A549 (cell line): ENCODE measurements around the gene PRKAG2. TPM values are rescaled to one million over a fixed set of nuclear protein-coding genes. Genes with fewer than 3 reads are reported as not detected.

ENCODE experiments used
- ATAC-seq, 2 experiments: fragments of 200-7000 bp in 1 of 2; fragments of >200 bp in 1 of 2; cut with Nextera tagmentation in 1 of 2; cut with Tn5 transposase in 1 of 2; 3 replicates each; pipeline versions ENCODE4 v1.8.0 to v1.9.1; 2018 to 2020; ENCODE audit warnings: mild to moderate bottlenecking in 1 of 2, moderate library complexity in 1 of 2
- CTCF ChIA-PET: fragments of 300-600 bp; sonication (Branson Sonifier 250); formaldehyde crosslinking; extraction: SDS; loops from one replicate; lab custom pipeline; 2021; ENCODE audit warnings: antibody characterized with exemption, inconsistent platforms; lab: Yijun Ruan, JAX
- POLR2A ChIA-PET: fragments of 350-600 bp; formaldehyde crosslinking; extraction: SDS; loops from one replicate; lab custom pipeline; 2021; ENCODE audit warnings: antibody characterized with exemption, inconsistent platforms; lab: Yijun Ruan, JAX
- DNase-seq, 2 experiments: peaks; one replicate each; pipeline versions ENCODE4 v3.0.0 to v3.0.0-alpha.2; 2011 to 2016; ENCODE audit warnings: low read depth in 1 of 2, low spot score in 1 of 2
- FAIRE-seq: peaks from 2 replicates; lab custom pipeline; 2011; peaks lifted over from hg19 to GRCh38; lab: Jason Lieb, UNC
- H3K27ac ChIP-seq, 2 experiments: fragments of >200 bp; sonication (Bioruptor Twin); formaldehyde crosslinking; 3 replicates each; pipeline ENCODE4 v1.5.1; 2016 to 2017
- H3K4me1 ChIP-seq: fragments of >200 bp; sonication (Bioruptor Twin); formaldehyde crosslinking; 3 replicates; pipeline ENCODE4 v1.6.1; 2016
- H3K4me2 ChIP-seq: fragments of >200 bp; sonication (Bioruptor Twin); formaldehyde crosslinking; 3 replicates; pipeline ENCODE4 v1.6.1; 2016
- H3K4me3 ChIP-seq: fragments of >200 bp; sonication (Bioruptor Twin); formaldehyde crosslinking; 3 replicates; pipeline ENCODE4 v1.5.1; 2016
- H3K9me3 ChIP-seq: fragments of >200 bp; sonication (Bioruptor Twin); formaldehyde crosslinking; 3 replicates; pipeline ENCODE4 v1.6.1; 2016
- CHD2 ChIP-seq: fragments of 150-350 bp; IDR thresholded peaks from 2 replicates; pipeline ENCODE4 v1.6.1; 2014; ENCODE audit warnings: low read length; ENCODE audit not compliant: partially characterized antibody
- E2F6 ChIP-seq: IDR thresholded peaks from 2 replicates; pipeline ENCODE4 v1.6.1; 2012; ENCODE audit warnings: low read depth, borderline replicate concordance
- ELK1 ChIP-seq: fragments of 150-350 bp; IDR thresholded peaks from 2 replicates; pipeline ENCODE4 v1.6.1; 2014; ENCODE audit warnings: low read depth, mild to moderate bottlenecking, low read length
- FOSB ChIP-seq: fragments of 250-450 bp; sonication (Bioruptor Pico); IDR thresholded peaks from 2 replicates; pipeline ENCODE4 v1.5.0; 2020; ENCODE audit warnings: mild to moderate bottlenecking, moderate library complexity
- HDAC2 ChIP-seq: fragments of 200-600 bp; sonication (generic); IDR thresholded peaks from 2 replicates; pipeline ENCODE4 v1.6.1; 2016
- HEYL ChIP-seq: fragments of 250-450 bp; sonication (Bioruptor Pico); IDR thresholded peaks from 2 replicates; pipeline ENCODE4 v1.8.0; 2021; ENCODE audit warnings: mild to moderate bottlenecking, moderate library complexity
- HOXB5 ChIP-seq: fragments of 250-450 bp; sonication (Bioruptor Pico); IDR thresholded peaks from 2 replicates; pipeline ENCODE4 v1.5.0; 2020; ENCODE audit warnings: mild to moderate bottlenecking, moderate library complexity
- MAX ChIP-seq: IDR thresholded peaks from 2 replicates; pipeline ENCODE4 v1.6.1; 2012
- NPAS2 ChIP-seq: fragments of 250-450 bp; sonication (Bioruptor Pico); IDR thresholded peaks from 2 replicates; pipeline ENCODE4 v1.8.0; 2022; ENCODE audit warnings: mild to moderate bottlenecking, moderate library complexity, borderline replicate concordance
- NR3C1 ChIP-seq: fragments of >200 bp; sonication (Bioruptor Twin); formaldehyde crosslinking; IDR thresholded peaks from 3 replicates; pipeline ENCODE4 v1.6.1; 2017
- POLR2AphosphoS2 ChIP-seq: conservative IDR thresholded peaks from 2 replicates; pipeline ENCODE4 v1.6.1; 2012; ENCODE audit warnings: low read length, improper control_type of control experiment, inconsistent platforms
- REST ChIP-seq: fragments of 200-600 bp; sonication (generic); IDR thresholded peaks from 2 replicates; pipeline ENCODE4 v1.6.1; 2016; ENCODE audit warnings: antibody characterized with exemption, mild to moderate bottlenecking, moderate library complexity
- RFX5 ChIP-seq: fragments of 450-650 bp; IDR thresholded peaks from 2 replicates; pipeline ENCODE4 v1.7.1; 2014; ENCODE audit warnings: antibody characterized with exemption, mild to moderate bottlenecking, moderate library complexity
- RNF2 ChIP-seq: fragments of 200-600 bp; sonication (generic); IDR thresholded peaks from 2 replicates; pipeline ENCODE4 v1.6.1; 2016; ENCODE audit warnings: low read depth, mild to moderate bottlenecking, antibody characterized with exemption, moderate library complexity, borderline replicate concordance
- SREBF2 ChIP-seq: fragments of 450-650 bp; IDR thresholded peaks from 2 replicates; pipeline ENCODE4 v1.6.1; 2014; ENCODE audit warnings: mild to moderate bottlenecking, moderate library complexity
- WGBS: methylation state at CpG from one replicate; pipeline ENCODE4 v1.1.6; 2017; ENCODE audit errors: missing lambda C conversion rate; 5-methylcytosine and 5-hydroxymethylcytosine counted together
- polyA plus RNA-seq, 4 experiments: library from polyadenylated mRNA; depleted of rRNA in 3 of 4; stranded (reverse); fragments of >200 nt; fragmentation: RNase III in 1 of 4; extraction: RNeasy Plus Mini Kit Qiagen cat#74134 plus additional on column Dnase treatment in 1 of 4; gene quantifications; 2 replicates in 3 of 4; 3 replicates in 1 of 4; pipeline ENCODE4 v1.2.3, GENCODE V29; 2011 to 2017

Gene PRKAG2
- polyA plus RNA-seq, 2 of the 4 experiments (the other 2 are of a cell fraction), result 26.5 to 31.7 TPM

GRCh38 chr7:151805191-151805590 is 71.7 kb downstream of the PRKAG2 start:
- no peak overlapping the region for H3K27ac ChIP-seq
- DNase-seq, result no peak
- no peak overlapping the region for H3K4me3 ChIP-seq
- CTCF ChIA-PET, result interaction anchor here (1.3 to 7.0 kb wide), 2 partner anchors 14 to 23 kb away, joined by 3 to 64 read pairs; no protein-coding TSS in a partner anchor
- TF ChIP-seq NR3C1 (no peak), MAX (no peak), FOSB (no peak)
- TF ChIP-seq, all 56 proteins: peak for 0
- no peak overlapping the region for H3K4me2 ChIP-seq
- WGBS, result 63% methylated on average over 6 of the region's 6 CpGs
- peaks cover 26% of the 10 kb centered on the region for H3K4me1 ChIP-seq
- no peak for ATAC-seq
- POLR2A ChIA-PET, result no interaction called here
- FAIRE-seq, result no peak
- H3K9me3 ChIP-seq, result 0 out of 3 replicates have a peak, but pooled peaks cover 7% of the 10 kb centered on the region

- POLR2A ChIA-PET, result no interaction called here
- Histone ChIP-seq H3K4me3 (no peak overlapping the region), H3K27ac (no peak overlapping the region), H3K9me3 (0 out of 3 replicates have a peak, but pooled peaks cover 7% of the 10 kb centered on the region), H3K4me2 (no peak overlapping the region), H3K4me1 (peaks cover 26% of the 10 kb centered on the region)
- no peak for FAIRE-seq
- no peak for ATAC-seq
- TF ChIP-seq RFX5, result no peak
- TF ChIP-seq E2F6, result no peak
- TF ChIP-seq HDAC2, result no peak
- TF ChIP-seq HOXB5 (CRISPR knock-in tag), result no peak
- no peak for TF ChIP-seq CHD2
- no peak for TF ChIP-seq REST
- no peak for TF ChIP-seq RNF2
- TF ChIP-seq ELK1, result no peak
- TF ChIP-seq HEYL (CRISPR knock-in tag), result no peak
- DNase-seq, result no peak
- 81% methylated on average over 9 of the region's 9 CpGs for WGBS
- CTCF ChIA-PET, result interaction anchor here (1.3 to 7.0 kb wide), 2 partner anchors 13 to 22 kb away, joined by 3 to 64 read pairs; no protein-coding TSS in a partner anchor
Observed at GRCh38 chr7:151804756-151805155, 72.2 kb downstream of the PRKAG2 start.

GRCh38 chr7:151803841-151804240 is 73.1 kb downstream of the PRKAG2 start:
- H3K4me1 ChIP-seq, result peaks cover 17% of the 10 kb centered on the region
- H3K27ac ChIP-seq, result no peak overlapping the region
- H3K4me3 ChIP-seq, result no peak overlapping the region
- H3K9me3 ChIP-seq, result 0 out of 3 replicates have a peak, but pooled peaks cover 7% of the 10 kb centered on the region
- 70% methylated on average over 8 of the region's 8 CpGs for WGBS
- H3K4me2 ChIP-seq, result no peak overlapping the region
- CTCF ChIA-PET, result interaction anchor here (0.6 to 1.5 kb wide), 2 partner anchors 21 to 129 kb away, joined by 6 read pairs; no protein-coding TSS in a partner anchor
- TF ChIP-seq REST (no peak), HEYL (CRISPR knock-in tag) (no peak), POLR2AphosphoS2 (no peak), SREBF2 (no peak), NPAS2 (CRISPR knock-in tag) (no peak), E2F6 (no peak)
- POLR2A ChIA-PET, result no interaction called here
- DNase-seq (no peak), ATAC-seq (no peak), FAIRE-seq (no peak)
